B cell (primary cell): ENCODE data around the gene RARS1. TPM values are rescaled to one million over a fixed set of nuclear protein-coding genes. Genes with fewer than 3 reads are reported as not detected.

Experiments used
- ATAC-seq: fragments of 200-7000 bp; cut with Tn5 transposase; one replicate; pipeline ENCODE4 v1.10.0; 2021; ENCODE audit warnings: low read depth, mild to moderate bottlenecking, moderate number of reproducible peaks, moderate library complexity
- CTCF ChIA-PET: fragments of 350-600 bp; sonication (Branson Sonifier 250); formaldehyde crosslinking; loops from one replicate; lab custom pipeline; 2021; ENCODE audit warnings: antibody characterized with exemption, inconsistent platforms; lab: Charles Lee
- POLR2A ChIA-PET: fragments of 350-600 bp; sonication (Branson Sonifier 250); formaldehyde crosslinking; loops from one replicate; lab custom pipeline; 2021; ENCODE audit warnings: antibody characterized with exemption; lab: Charles Lee
- DNase-seq: peaks from one replicate; pipeline ENCODE4 v3.0.0; 2013
- H2AFZ ChIP-seq: 2 replicates; pipeline ENCODE4 v1.6.1; 2012; ENCODE audit warnings: mild to moderate bottlenecking, low read depth, low read length; ENCODE audit not compliant: insufficient read depth, poor library complexity, severe bottlenecking
- H3K27ac ChIP-seq, 2 donors: 1 replicate in 1 of 2; 2 replicates in 1 of 2; pipeline ENCODE4 v1.5.1; 2012 to 2013; ENCODE audit warnings: low read length in 2 of 2, mild to moderate bottlenecking in 2 of 2, moderate library complexity in 1 of 2
- H3K27me3 ChIP-seq, 4 experiments: fragments of 200-600 bp in 1 of 4; sonication (generic) in 1 of 4; replicated peaks in 1 of 4; 1 replicate in 2 of 4; 2 replicates in 2 of 4; pipeline versions ENCODE4 v1.6.1 to v1.7.0; 2013 to 2016; ENCODE audit warnings: low read length in 3 of 4, mild to moderate bottlenecking in 2 of 4, mixed read lengths in 1 of 4, moderate library complexity in 1 of 4; ENCODE audit not compliant: insufficient read depth in 4 of 4, control insufficient read depth in 3 of 4; ENCODE audit errors: control extremely low read depth in 1 of 4
- H3K36me3 ChIP-seq, 2 experiments: replicated peaks in 1 of 2; 1 replicate in 1 of 2; 2 replicates in 1 of 2; pipeline versions ENCODE4 v1.6.1 to v1.7.1; 2013; ENCODE audit warnings: low read length in 1 of 2; ENCODE audit not compliant: insufficient read depth in 2 of 2, control insufficient read depth in 1 of 2; ENCODE audit errors: control extremely low read depth in 1 of 2, extremely low read depth in 1 of 2
- H3K4me1 ChIP-seq, 2 donors: fragments of 200-600 bp in 1 of 2; sonication (generic) in 1 of 2; 1 replicate in 1 of 2; 2 replicates in 1 of 2; pipeline versions ENCODE4 v1.5.1 to v1.6.1; 2013 to 2017; ENCODE audit warnings: low read length in 2 of 2; ENCODE audit not compliant: control insufficient read depth in 2 of 2, insufficient read depth in 2 of 2
- H3K4me2 ChIP-seq: replicated peaks from 2 replicates; pipeline ENCODE3; 2012; ENCODE audit warnings: mild to moderate bottlenecking, low read depth, low read length; ENCODE audit not compliant: poor library complexity, severe bottlenecking
- H3K4me3 ChIP-seq, 5 experiments: fragments of 200-600 bp in 1 of 5; sonication (generic) in 1 of 5; 1 replicate in 3 of 5; 2 replicates in 2 of 5; pipeline versions ENCODE4 v1.5.1 to v1.7.0; 2011 to 2016; ENCODE audit warnings: low read length in 4 of 5, mild to moderate bottlenecking in 4 of 5, low read depth in 2 of 5, control low read depth in 1 of 5, moderate library complexity in 1 of 5; ENCODE audit not compliant: insufficient read depth in 1 of 5; ENCODE audit errors: control extremely low read depth in 1 of 5, extremely low read depth in 1 of 5
- H3K79me2 ChIP-seq: fragments of 200-600 bp; sonication (generic); one replicate; pipeline ENCODE4 v1.6.0; 2016; ENCODE audit warnings: low read length; ENCODE audit not compliant: control insufficient read depth, insufficient read depth
- H3K9ac ChIP-seq: fragments of 200-600 bp; sonication (generic); 2 replicates; pipeline ENCODE4 v1.6.1; 2017; ENCODE audit warnings: mild to moderate bottlenecking, low read length, moderate library complexity
- H3K9me3 ChIP-seq, 3 donors: one replicate each; pipeline versions ENCODE4 v1.6.1 to v1.7.1; 2013; ENCODE audit warnings: low read length in 2 of 3; ENCODE audit not compliant: control insufficient read depth in 2 of 3, insufficient read depth in 1 of 3; ENCODE audit errors: control extremely low read depth in 1 of 3
- H4K20me1 ChIP-seq: 2 replicates; pipeline ENCODE4 v1.6.0; 2012; ENCODE audit warnings: mild to moderate bottlenecking, low read length; ENCODE audit not compliant: insufficient read depth, control insufficient read depth, poor library complexity, severe bottlenecking
- H3K27ac Mint-ChIP-seq: one replicate; pipeline ENCODE4 v1.8.0; 2021; ENCODE audit warnings: mixed read lengths
- H3K27me3 Mint-ChIP-seq: one replicate; pipeline ENCODE4 v1.8.0; 2021; ENCODE audit warnings: mixed read lengths
- H3K4me1 Mint-ChIP-seq: one replicate; pipeline ENCODE4 v1.8.0; 2021; ENCODE audit warnings: mixed read lengths
- H3K4me3 Mint-ChIP-seq: one replicate; pipeline ENCODE4 v1.8.0; 2021; ENCODE audit warnings: mixed read lengths
- H3K9me3 Mint-ChIP-seq: one replicate; pipeline ENCODE4 v1.8.0; 2022; ENCODE audit warnings: mixed read lengths; ENCODE audit not compliant: insufficient read depth
- EZH2 ChIP-seq: IDR thresholded peaks from 2 replicates; pipeline ENCODE4 v1.6.1; 2012; ENCODE audit warnings: borderline replicate concordance, low read depth, mild to moderate bottlenecking, moderate library complexity, low read length; ENCODE audit not compliant: insufficient read depth, poor library complexity, severe bottlenecking
- whole genome bisulfite sequencing: methylation state at CpG from one replicate; pipeline ENCODE4 v1.1.5; 2013; ENCODE audit warnings: missing lambda C conversion rate; ENCODE audit not compliant: insufficient coverage; 5-methylcytosine and 5-hydroxymethylcytosine counted together
- intact Hi-C: fragments of 100-400 bp; cut with micrococcal nuclease; formaldehyde crosslinking; loops from one replicate; pipeline ENCODE4 v1.10.0; 2022
- polyA minus RNA-seq: library from RNA; depleted of rRNA, polyadenylated mRNA; stranded (reverse); fragments of >200 nt; gene quantifications from 2 replicates; pipeline ENCODE4 v1.2.3, GENCODE V29; 2012
- polyA plus RNA-seq: library from polyadenylated mRNA; depleted of rRNA; stranded (reverse); fragments of >200 nt; gene quantifications from 2 replicates; pipeline ENCODE4 v1.2.3, GENCODE V29; 2012
- total RNA-seq, 2 donors: library from RNA; stranded (reverse); fragments of 120-200 nt in 1 of 2; gene quantifications; 1 replicate in 1 of 2; 2 replicates in 1 of 2; pipeline versions ENCODE4 v1.2.3 to v1.2.4, GENCODE V29; 2013 to 2022
- TF ChIP-seq, protein P1 (sequence below): fragments of 200-600 bp; IDR thresholded peaks from one replicate; pipeline ENCODE4 v1.8.0; 2022; ENCODE audit warnings: antibody characterized with exemption, mild to moderate bottlenecking

Gene RARS1
- total RNA-seq: 65.4 and 69.4 TPM in 2 replicates
- 54.7 TPM for total RNA-seq (2013)
- polyA plus RNA-seq: 12.9 and 21.7 TPM in 2 replicates
- polyA minus RNA-seq: 13.8 and 20.7 TPM in 2 replicates

DNA sequence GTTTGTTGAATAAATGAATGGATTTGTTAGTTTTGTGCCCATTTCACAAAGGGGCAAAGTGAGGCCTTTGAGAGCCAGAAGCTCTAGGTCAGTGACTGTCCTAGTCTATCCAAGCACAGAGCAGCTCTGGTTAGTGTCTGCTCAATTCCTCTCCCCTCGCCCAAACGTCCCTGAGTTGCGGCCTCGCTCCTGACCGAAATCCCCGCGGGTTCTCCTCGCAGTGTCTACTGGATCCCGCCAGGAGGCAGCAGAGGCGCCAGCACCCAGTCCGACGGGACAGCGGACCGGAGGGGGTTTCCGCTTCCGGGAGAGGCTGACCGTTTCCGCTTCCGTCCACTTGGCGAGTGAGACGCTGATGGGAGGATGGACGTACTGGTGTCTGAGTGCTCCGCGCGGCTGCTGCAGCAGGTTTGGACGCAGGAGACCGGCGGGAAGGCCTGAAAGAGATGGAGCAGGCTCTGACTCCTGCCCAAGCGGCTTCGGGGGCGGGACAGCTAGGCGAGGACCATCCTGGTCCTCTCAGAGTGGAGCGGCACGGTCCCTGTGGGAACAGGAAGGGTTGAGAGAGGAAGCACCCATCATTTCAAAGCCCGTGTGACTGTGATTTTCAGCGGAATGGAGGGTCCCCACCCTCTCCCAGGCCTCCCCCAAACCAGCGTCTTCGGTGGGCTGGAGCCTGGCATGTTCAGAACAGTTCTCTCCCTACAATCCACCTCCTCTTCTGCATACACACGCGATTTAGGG is at the start of gene RARS1:
Gene RARS1, plus strand, starts transcription at position 336 of the 744 bp plus-strand sequence. Its CDS starts 28 bp downstream, at position 364.
- peak within 1 kb of the TSS; percentile 73 to 97 (median 93) for H3K4me3 ChIP-seq
- peak within 1 kb of the TSS; percentile 78 for H3K4me2 ChIP-seq
- H3K4me1 ChIP-seq: peaks cover 7 to 12% of the 10 kb centered on the region in 2 donors
- H3K79me2 ChIP-seq: peaks cover 10% of the 10 kb centered on the region
- DNase-seq: peak; percentile 89
- TF ChIP-seq, protein P1, sequence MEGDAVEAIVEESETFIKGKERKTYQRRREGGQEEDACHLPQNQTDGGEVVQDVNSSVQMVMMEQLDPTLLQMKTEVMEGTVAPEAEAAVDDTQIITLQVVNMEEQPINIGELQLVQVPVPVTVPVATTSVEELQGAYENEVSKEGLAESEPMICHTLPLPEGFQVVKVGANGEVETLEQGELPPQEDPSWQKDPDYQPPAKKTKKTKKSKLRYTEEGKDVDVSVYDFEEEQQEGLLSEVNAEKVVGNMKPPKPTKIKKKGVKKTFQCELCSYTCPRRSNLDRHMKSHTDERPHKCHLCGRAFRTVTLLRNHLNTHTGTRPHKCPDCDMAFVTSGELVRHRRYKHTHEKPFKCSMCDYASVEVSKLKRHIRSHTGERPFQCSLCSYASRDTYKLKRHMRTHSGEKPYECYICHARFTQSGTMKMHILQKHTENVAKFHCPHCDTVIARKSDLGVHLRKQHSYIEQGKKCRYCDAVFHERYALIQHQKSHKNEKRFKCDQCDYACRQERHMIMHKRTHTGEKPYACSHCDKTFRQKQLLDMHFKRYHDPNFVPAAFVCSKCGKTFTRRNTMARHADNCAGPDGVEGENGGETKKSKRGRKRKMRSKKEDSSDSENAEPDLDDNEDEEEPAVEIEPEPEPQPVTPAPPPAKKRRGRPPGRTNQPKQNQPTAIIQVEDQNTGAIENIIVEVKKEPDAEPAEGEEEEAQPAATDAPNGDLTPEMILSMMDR: peak; percentile 93
- TF ChIP-seq EZH2: no peak
- H2AFZ ChIP-seq: peak within 1 kb of the TSS; percentile 93
- Mint-ChIP-seq H3K9me3 (no peaks in the 10 kb centered on the region), H3K27ac (peak within 1 kb of the TSS; percentile 92), H3K27me3 (no peaks in the 10 kb centered on the region), H3K4me1 (peaks cover 33% of the 10 kb centered on the region), H3K4me3 (peak within 1 kb of the TSS; percentile 100)
- peaks cover 8 to 23% of the 10 kb centered on the region in 2 experiments for H3K36me3 ChIP-seq
- H4K20me1 ChIP-seq: peaks cover 6% of the 10 kb centered on the region
- peak within 1 kb of the TSS in 1 of 2 donors; percentile 50 for H3K27ac ChIP-seq
- intact Hi-C loops: loop anchor here (1.0 to 5.0 kb wide), 2 partner anchors 93 to 1096 kb away; partner anchors contain the start of genes PANK3 and SPDL1
- under 1% methylated on average over 36 of the region's 40 CpGs for WGBS
- peak; percentile 93 for ATAC-seq
- ChIA-PET CTCF (interaction anchor here (1.2 kb wide), 1 partner anchor 88 kb away, joined by 3 read pairs; no protein-coding TSS in a partner anchor), POLR2A (interaction anchor here (0.6 kb wide), 1 partner anchor 116 kb away, joined by 7 read pairs; no protein-coding TSS in a partner anchor)
- peaks cover 0 to 6% (median 0%) of the 10 kb centered on the region in 4 experiments for H3K27me3 ChIP-seq
- peak within 1 kb of the TSS; percentile 83 for H3K9ac ChIP-seq
- peaks cover 0 to 3% (median 0%) of the 10 kb centered on the region in 3 donors for H3K9me3 ChIP-seq

DNA sequence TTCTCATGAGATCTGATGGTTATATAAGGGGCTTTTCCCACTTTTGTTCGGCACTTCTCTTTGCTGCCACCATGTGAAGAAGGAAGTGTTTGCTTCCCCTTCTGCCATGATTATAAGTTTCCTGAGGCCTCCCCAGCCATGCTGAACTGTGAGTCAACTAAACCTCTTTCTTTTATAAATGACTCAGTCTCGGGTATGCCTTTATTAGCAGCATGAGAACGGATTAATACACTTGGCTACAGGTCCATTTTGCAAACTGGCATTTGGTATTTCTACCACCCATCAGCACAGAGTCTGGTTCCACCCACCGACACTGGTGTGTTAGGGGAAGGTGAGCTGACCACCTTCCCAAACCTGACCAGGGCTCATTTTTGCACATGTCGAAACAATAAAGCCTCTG is 47.9 kb upstream of the RARS1 start:
- H3K4me1 Mint-ChIP-seq: no peaks in the 10 kb centered on the region
- no peak overlapping the region for H3K4me2 ChIP-seq
- ATAC-seq: no peak
- H4K20me1 ChIP-seq: no peaks in the 10 kb centered on the region
- no peak overlapping the region for H3K4me3 Mint-ChIP-seq
- H3K27me3 ChIP-seq: no peaks in the 10 kb centered on the region
- no peaks in the 10 kb centered on the region for H3K9me3 Mint-ChIP-seq
- H3K79me2 ChIP-seq: no peaks in the 10 kb centered on the region
- no peak overlapping the region for H2AFZ ChIP-seq
- no peak overlapping the region for H3K27ac ChIP-seq
- intact Hi-C loops: no loop called here
- no peak overlapping the region for H3K9ac ChIP-seq
- DNase-seq: no peak
- 50% methylated on average over 2 of the region's 5 CpGs for WGBS
- no peak overlapping the region for H3K27ac Mint-ChIP-seq
- H3K27me3 Mint-ChIP-seq: no peaks in the 10 kb centered on the region
- H3K4me1 ChIP-seq: no peaks in the 10 kb centered on the region
- H3K36me3 ChIP-seq: no peaks in the 10 kb centered on the region
- no peak overlapping the region for H3K4me3 ChIP-seq
- POLR2A ChIA-PET: no interaction called here
- CTCF ChIA-PET: no interaction called here
- no peaks in the 10 kb centered on the region for H3K9me3 ChIP-seq
- TF ChIP-seq, protein P1: no peak
- TF ChIP-seq EZH2: no peak
